HG02973 (cell line): Measurements from ENCODE around the gene NEDD9.

Experiments
- ATAC-seq: cut with Tn5 transposase; IDR thresholded peaks from one replicate; pipeline ENCODE4 v1.9.1; 2021; ENCODE audit warnings: moderate library complexity; ENCODE audit not compliant: unreplicated experiment

NEDD9 gene

DNA sequence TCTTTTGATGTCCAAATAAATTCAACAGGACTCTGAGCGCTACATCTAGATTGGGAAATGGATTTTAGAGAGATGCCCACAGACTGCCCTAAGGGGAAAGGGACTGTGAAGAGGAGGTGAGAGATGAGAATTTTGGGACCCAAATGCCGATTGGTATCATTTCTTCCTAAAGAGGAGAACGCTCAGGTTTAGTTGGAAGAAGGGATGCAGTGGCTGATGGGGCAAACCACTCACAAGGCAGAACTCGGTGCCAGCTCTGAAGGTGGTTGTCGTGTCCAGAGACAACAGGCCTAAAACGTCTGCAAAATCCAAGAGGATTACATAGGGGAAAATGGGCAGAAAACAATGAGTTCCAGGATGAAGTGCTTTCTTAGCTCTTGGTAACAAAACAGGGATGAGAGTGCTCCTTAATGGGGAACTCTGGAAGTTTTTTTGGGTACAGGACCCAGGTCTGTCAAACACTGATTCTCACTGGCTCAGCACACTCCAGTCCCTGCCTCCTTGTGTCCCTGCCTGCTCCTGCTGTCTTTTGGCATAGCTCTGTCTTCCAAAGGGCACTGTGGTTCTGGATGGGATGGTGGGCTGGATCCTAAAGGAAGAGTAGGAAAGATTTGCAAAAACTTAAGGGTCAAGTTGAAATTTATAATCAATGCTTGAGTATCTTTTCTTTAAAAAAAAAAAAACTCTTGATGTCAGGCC is 29.0 kb downstream of the NEDD9 start:
- ATAC-seq = no peak

DNA sequence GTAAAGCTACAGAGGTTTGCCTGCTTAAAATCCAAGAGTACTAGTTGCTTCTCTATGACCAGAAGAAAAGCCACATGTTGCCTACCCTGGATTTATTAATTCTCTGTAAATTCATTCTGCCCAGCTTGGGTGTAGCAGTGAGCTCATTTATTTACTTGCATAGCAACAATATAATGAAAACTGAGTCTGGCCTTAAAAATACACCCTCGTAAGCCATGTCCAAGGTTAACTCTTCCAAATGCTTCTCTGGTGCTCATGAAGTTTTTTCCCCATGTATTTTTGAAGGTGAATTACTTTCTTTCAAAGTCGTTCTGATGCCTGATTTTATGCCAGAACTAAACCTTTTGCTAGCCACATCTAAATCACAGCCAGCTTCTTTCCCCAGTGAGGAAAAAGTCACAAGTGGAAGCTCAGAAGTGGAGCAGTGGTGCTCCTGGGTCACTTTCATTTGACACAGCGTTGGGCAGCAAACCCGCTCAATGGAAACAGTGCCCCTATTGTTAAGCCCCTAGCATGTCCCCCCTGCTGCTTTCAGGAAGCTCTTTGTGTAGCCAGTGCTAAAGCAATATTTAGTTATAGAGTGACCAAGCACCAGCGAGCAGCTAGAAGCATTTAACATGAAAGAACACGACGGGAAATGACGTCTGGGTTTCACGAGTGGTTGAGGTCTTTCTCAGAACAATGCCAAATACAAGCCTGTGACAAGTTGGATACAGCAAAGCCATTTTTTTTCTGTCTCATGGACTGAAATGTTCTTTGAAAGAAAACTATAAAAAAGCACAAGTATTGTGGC is 29.8 kb downstream of the NEDD9 start:
- no peak for ATAC-seq

DNA sequence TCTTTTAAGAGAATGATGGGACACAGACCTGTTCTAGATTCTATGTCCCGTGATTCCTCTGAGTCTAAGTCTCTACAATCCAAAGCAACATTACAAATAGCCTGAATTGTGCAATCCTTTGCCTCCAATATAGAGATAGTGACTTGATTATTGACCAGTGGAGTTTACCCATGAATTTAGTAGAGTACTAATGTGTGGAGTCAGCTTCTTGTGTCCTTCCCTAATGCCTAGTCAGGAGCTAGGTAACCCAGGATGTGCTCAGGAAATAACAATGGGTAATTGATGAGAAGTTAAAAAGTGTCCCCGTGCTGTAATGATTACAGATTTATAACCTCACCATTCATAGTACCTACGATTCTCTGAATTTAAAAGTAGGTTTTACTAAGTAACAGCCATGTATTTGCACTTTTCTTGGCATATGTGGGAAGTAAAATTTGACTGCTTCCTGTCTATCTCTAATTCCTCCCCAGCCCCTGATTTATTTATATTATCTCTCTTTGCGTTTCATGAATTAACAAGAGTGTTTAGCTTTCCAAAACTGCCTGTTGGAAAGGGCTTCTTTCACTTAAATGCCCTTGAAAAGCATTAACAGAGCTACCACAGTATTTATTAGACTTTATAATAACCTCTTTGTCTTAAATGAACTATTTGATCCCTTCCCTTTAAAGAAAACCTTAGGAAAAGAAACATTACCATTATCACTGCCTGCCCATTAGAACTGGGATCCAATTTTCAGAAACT is 30.5 kb downstream of the NEDD9 start:
- ATAC-seq = no peak

- ATAC-seq = no peak
These were observed 31.5 kb downstream of the NEDD9 start for GRCh38 chr6:11201015-11201414.

GRCh38 chr6:11200356-11200755 is 32.1 kb downstream of the NEDD9 start:
- ATAC-seq = no peak

DNA sequence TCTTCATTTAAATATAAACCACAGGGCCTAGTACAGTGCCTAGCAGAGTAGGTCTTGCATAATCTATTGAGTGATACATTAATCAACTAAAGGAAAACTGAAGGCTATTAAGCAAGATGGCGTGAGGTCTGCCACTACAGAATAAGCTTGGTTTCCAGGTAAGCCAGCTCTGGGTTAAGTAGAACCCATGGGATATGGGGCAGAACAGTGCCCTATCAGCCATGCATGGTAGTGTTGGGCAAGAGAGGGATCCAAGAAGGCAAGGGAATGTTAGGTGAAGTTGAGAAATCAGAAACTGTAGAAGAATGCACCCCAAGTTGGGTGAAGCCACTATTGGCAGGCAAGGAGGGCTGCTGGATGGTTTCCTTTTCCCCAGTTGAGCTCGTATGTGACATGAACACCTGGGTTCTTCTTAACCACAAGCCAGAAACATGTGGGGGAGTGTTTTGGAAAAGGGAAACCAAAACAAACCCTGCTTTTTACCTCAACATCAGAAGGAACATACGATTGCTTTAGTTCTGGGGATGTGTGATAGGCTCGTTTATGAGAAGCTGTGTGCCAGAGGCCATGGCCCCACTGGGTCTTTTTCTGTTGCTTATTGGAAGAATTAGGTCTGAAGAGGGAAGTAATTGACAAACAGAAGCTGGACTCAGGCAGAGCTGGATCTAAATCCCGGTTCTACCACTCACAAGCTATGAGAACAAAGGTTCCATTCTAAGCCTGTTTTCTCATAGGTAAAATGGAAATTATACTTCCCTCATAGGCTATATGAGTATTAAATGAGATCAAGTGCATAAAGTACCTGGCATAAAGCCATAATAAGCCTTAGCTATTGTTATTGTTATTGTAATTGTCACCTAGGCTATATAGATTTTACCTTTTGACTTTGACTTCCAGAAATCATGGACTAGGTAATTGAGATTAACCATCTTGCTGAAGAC is 33.5 kb downstream of the NEDD9 start:
- ATAC-seq = no peak

- no peak for ATAC-seq
These were observed 34.6 kb downstream of the NEDD9 start for GRCh38 chr6:11197850-11198249.

- no peak for ATAC-seq
These were observed 35.3 kb downstream of the NEDD9 start for GRCh38 chr6:11197175-11197536.

- no peak for ATAC-seq
These were observed 35.8 kb downstream of the NEDD9 start for GRCh38 chr6:11196511-11197174.

- ATAC-seq = no peak
These were observed 37.9 kb downstream of the NEDD9 start for GRCh38 chr6:11194356-11195218.

- ATAC-seq = no peak
These were observed 39.0 kb downstream of the NEDD9 start for GRCh38 chr6:11193434-11193833.

DNA sequence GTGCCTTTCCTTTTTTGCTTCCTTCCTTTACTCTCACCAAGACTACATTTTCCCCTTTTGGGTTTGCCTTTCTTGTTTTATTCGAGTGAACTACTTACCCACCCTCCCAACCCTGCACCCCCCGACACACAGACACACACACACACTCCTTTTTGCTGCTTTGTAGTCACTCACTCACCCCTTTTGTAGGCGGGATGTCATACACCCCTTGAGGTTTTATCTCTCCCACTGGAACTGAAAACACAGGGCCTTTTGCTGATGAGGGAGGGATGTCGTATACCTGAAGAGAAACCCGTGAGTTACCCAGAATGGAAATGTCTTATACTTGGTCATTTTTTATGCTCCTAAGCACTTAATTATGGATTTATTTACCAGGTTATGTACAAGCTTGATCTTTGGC is 40.3 kb downstream of the NEDD9 start:
- ATAC-seq = no peak

DNA sequence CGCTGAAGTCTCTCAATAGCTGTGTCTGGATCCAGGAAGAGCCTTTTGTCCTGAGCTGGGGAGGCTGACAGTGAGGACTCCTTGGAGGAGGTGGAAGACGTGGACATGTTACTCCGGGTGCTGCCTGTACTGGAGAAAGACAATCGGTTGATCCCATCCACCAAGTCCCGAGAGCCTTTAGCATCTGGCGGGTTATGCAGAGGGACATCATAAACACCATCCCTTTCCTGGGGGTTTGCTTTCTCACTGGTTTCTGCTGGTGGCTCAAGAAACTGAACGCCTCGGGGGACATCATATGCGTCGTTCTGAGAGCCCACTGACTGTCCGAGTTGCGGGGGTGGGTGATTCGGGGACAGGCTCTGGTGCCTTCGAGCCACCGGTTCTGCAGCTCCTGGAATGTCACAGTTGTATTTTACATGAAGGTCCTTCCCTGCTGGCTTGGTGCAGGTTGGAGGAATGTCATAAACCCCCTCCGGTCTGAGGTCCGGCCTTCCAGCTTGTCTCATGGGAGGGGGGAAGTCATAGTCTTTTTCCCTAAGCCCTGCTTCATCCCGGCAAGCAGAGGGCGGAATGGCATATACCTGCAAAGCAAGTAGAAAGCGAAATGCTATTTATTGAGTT is 41.7 kb downstream of the NEDD9 start:
- ATAC-seq = no peak

DNA sequence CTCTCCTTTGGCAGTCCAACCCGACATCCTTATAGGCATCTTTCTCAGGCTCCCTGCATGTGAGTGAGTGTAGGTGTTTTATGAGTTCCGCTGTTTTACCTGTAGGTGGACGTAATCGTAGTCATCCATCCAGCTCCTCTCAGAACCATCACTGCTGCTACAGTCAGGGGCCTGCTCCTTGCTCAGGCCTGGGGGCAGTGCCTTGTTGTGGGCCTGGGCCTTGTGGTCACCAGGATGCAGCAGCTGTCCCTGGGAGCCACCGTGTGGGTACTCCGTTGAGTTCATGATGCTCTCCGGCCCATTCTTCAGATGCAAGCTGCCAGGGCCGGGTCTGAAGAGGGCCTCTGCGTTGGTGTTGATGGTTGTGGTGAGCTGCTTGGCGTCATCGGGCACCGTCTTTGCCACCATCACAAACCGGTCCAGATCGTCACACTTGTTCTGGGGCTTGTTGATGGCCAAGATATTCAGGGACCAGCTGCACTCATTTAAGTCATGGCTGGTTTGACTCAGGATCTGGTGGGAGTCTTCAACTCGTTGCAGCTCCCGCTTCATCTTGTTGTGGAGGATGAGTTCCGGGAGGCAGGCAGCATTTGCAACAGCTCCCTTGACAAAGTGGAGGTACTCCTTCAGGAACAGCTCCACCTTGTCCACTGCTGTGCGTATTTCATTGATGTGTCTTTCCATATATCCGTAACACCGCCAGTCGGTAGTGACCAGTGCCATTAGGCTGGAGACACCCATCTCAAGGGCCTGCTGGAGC is 42.4 kb downstream of the NEDD9 start:
- ATAC-seq = no peak

GRCh38 chr6:11188161-11188915 is 44.1 kb downstream of the NEDD9 start:
- ATAC-seq = no peak

- no peak for ATAC-seq
These were observed 45.2 kb downstream of the NEDD9 start for GRCh38 chr6:11187301-11187700.

GRCh38 chr6:11185204-11185842 is 47.1 kb downstream of the NEDD9 start:
- ATAC-seq = no peak
